K562 (cell line): ENCODE results near the gene HDAC7. TPM values are rescaled to one million over a fixed set of nuclear protein-coding genes. Genes with fewer than 3 reads are reported as not detected.

Experiments
- CAMTA2 ChIP-seq: fragments of 250-450 bp; sonication (Bioruptor Pico); conservative IDR thresholded peaks from 2 replicates; pipeline ENCODE4 v1.5.1; 2022
- CBFA2T3 ChIP-seq: fragments of 450-650 bp; IDR thresholded peaks from 2 replicates; pipeline ENCODE4 v1.6.1; 2017
- CBX1 ChIP-seq: sonication (generic); IDR thresholded peaks from 2 replicates; pipeline ENCODE4 v1.6.1; 2016; ENCODE audit warnings: antibody characterized with exemption, low read depth, mild to moderate bottlenecking
- CCNT2 ChIP-seq: IDR thresholded peaks from 2 replicates; pipeline ENCODE4 v1.6.1; 2011; ENCODE audit warnings: borderline replicate concordance, low read depth, mild to moderate bottlenecking, moderate library complexity, mixed read lengths, low read length; ENCODE audit not compliant: insufficient read length; ENCODE audit errors: extremely low read depth
- EP400 ChIP-seq: fragments of 450-650 bp; IDR thresholded peaks from 2 replicates; pipeline ENCODE4 v1.6.1; 2017; ENCODE audit warnings: antibody characterized with exemption, mild to moderate bottlenecking, moderate library complexity
- FOXP1 ChIP-seq: sonication (generic); formaldehyde crosslinking; IDR thresholded peaks from 2 replicates; pipeline ENCODE4 v1.8.0; 2022; ENCODE audit warnings: mild to moderate bottlenecking, missing genetic modification reagents
- FUS ChIP-seq: fragments of 200-400 bp; formaldehyde crosslinking; optimal IDR thresholded peaks from 2 replicates; pipeline ENCODE3; 2017; ENCODE audit warnings: low read depth, low read length
- HDAC2 ChIP-seq: fragments of 450-650 bp; IDR thresholded peaks from 2 replicates; pipeline ENCODE4 v1.6.1; 2016; ENCODE audit warnings: mild to moderate bottlenecking
- HDAC3 ChIP-seq: fragments of 450-650 bp; IDR thresholded peaks from 2 replicates; pipeline ENCODE4 v1.6.1; 2018; ENCODE audit warnings: borderline replicate concordance, mild to moderate bottlenecking, moderate library complexity; ENCODE audit not compliant: partially characterized antibody
- HDGF ChIP-seq: fragments of 450-650 bp; IDR thresholded peaks from 2 replicates; pipeline ENCODE4 v1.6.1; 2016
- KHSRP ChIP-seq: fragments of 450-650 bp; IDR thresholded peaks from 2 replicates; pipeline ENCODE4 v1.6.1; 2017
- POLR2AphosphoS5 ChIP-seq: IDR thresholded peaks from 2 replicates; pipeline ENCODE4 v1.6.1; 2011; ENCODE audit warnings: mild to moderate bottlenecking, low read depth, low read length, moderate library complexity; ENCODE audit not compliant: control insufficient read depth, insufficient read depth
- PTTG1 ChIP-seq: fragments of 450-650 bp; IDR thresholded peaks from 2 replicates; pipeline ENCODE4 v1.6.1; 2016; ENCODE audit warnings: low read depth, mild to moderate bottlenecking, missing genetic modification characterization, missing compliant biosample characterization
- RCOR1 ChIP-seq, 2 experiments: IDR thresholded peaks; 2 replicates each; pipeline ENCODE4 v1.6.1; 2012; ENCODE audit warnings: low read depth in 2 of 2, low read length in 2 of 2, borderline replicate concordance in 1 of 2, improper control_type of control experiment in 1 of 2
- SIN3A ChIP-seq, 2 experiments: fragments of 150-350 bp in 1 of 2; IDR thresholded peaks; 2 replicates each; pipeline ENCODE4 v1.6.1; 2011 to 2016; ENCODE audit warnings: borderline replicate concordance in 2 of 2, low read depth in 2 of 2, low read length in 2 of 2, mild to moderate bottlenecking in 2 of 2, moderate library complexity in 2 of 2; ENCODE audit not compliant: control insufficient read depth in 1 of 2
- SRSF7 ChIP-seq: fragments of 200-400 bp; formaldehyde crosslinking; optimal IDR thresholded peaks from 2 replicates; pipeline ENCODE3; 2017; ENCODE audit warnings: mild to moderate bottlenecking, low read depth, low read length
- TAF1 ChIP-seq: IDR thresholded peaks from 2 replicates; pipeline ENCODE4 v1.6.1; 2011; ENCODE audit warnings: mild to moderate bottlenecking, low read length, moderate library complexity; ENCODE audit not compliant: insufficient read depth, control insufficient read depth, severe bottlenecking; ENCODE audit errors: extremely low read depth
- TSC22D4 ChIP-seq: fragments of 450-650 bp; IDR thresholded peaks from 2 replicates; pipeline ENCODE4 v1.6.1; 2016; ENCODE audit warnings: missing genetic modification characterization, missing biosample characterization, control low read depth
- ZNF133 ChIP-seq: fragments of 250-450 bp; sonication (Bioruptor Pico); IDR thresholded peaks from 2 replicates; pipeline ENCODE4 v1.4.0; 2020; ENCODE audit warnings: mild to moderate bottlenecking
- ZNF184 ChIP-seq: sonication (generic); formaldehyde crosslinking; IDR thresholded peaks from 2 replicates; pipeline ENCODE4 v1.5.0; 2020; ENCODE audit warnings: missing genetic modification reagents
- ZNF23 ChIP-seq: fragments of 250-450 bp; sonication (Bioruptor Pico); IDR thresholded peaks from 2 replicates; pipeline ENCODE4 v1.4.0; 2020; ENCODE audit warnings: mild to moderate bottlenecking
- ZNF232 ChIP-seq: sonication (generic); formaldehyde crosslinking; IDR thresholded peaks from 2 replicates; pipeline ENCODE4 v1.8.0; 2022; ENCODE audit warnings: mild to moderate bottlenecking, missing genetic modification reagents
- ZNF589 ChIP-seq: fragments of 200-800 bp; sonication (Bioruptor generic); IDR thresholded peaks from 2 replicates; pipeline ENCODE4 v1.6.1; 2016; ENCODE audit warnings: low read depth, missing genetic modification characterization, missing compliant biosample characterization
- polyA plus RNA-seq, 8 experiments: library from polyadenylated mRNA; depleted of rRNA in 4 of 8; stranded (reverse) in 5 of 8; unstranded in 3 of 8; fragments of >200 nt; fragmentation: Nextera tagmentation in 2 of 8; fragmentation: Illumina TruSeq in 1 of 8; extraction: Ambion mirVana in 2 of 8; extraction: Trizol in 1 of 8; gene quantifications; 2 replicates each; pipeline versions ENCODE4 v1.2.1 to v1.2.3, GENCODE V29; 2011 to 2014; ENCODE audit warnings: inconsistent platforms in 1 of 8, missing spikeins in 1 of 8
- total RNA-seq, 7 experiments: library from RNA; depleted of rRNA in 6 of 7; stranded (reverse); fragments of >200 nt in 6 of 7; fragmentation: Illumina TruSeq in 2 of 7; extraction: Trizol in 2 of 7; gene quantifications; 2 replicates each; pipeline versions ENCODE4 v1.2.1 to v1.2.3, GENCODE V29; 2011 to 2021; ENCODE audit warnings: low replicate concordance in 1 of 7
- TF ChIP-seq, protein P1 (sequence below): fragments of 250-450 bp; sonication (Bioruptor Pico); IDR thresholded peaks from 2 replicates; pipeline ENCODE4 v1.5.0; 2021; ENCODE audit warnings: mild to moderate bottlenecking, moderate library complexity

HDAC7 gene
- total and polyA plus RNA-seq, 9 of the 15 experiments (the other 6 are each of a cell fraction or from before 2014, with no cell fraction given), result 2.5 to 129 (median 31.1) TPM

DNA sequence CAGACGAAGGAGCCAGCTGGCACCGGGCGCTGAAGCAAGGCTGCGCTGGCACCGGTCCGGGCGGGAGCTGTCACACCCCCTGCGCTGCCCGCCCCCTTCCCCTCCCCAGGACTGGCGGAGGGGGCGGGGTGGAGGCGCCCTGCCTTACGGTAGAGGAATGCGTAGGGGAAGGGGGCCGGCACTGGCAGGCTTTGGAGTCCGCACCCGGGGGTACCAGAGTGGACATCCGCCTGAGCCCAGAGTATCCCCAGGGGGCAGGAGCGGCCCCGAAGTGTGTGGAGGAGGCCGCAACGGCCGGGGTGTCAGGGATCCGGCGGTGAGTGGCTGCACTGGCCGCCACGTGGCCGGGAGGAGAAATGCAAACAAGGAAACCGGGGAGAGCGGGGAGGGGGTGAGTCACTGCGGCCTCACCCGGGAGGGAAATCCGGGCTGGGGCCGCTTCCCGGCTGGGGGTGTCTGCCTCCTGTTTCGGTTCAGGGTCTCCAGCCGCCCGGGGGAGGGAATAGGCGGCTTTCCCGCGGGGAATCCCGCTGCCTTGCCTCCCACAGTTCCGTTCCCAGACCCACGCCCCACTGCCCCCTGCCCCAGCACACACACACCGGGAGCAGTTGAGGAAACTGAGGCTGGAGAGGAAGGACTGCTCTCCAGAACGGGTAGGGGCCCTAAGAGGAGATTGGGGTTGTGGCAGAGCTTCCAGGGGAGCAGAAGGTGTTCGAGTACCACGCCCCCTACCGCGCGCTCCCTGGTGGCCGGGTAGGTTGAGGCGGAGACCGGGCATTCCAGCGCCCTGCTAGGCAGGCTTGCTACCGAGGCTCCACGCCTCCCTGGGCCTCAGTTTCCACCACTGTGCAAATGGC lies 60.6 kb downstream of the HDAC7 start, which contains the start of gene RAPGEF3 (continued):
- TF ChIP-seq CBX1 (no peak), RCOR1 (IDR thresholded peaks at IDR 0.05; ENCODE audit: borderline replicate concordance in 1 of 2, low read depth in 2 of 2, low read length in 2 of 2) (no peak), ZNF184 (CRISPR knock-in tag) (no peak), ZNF23 (CRISPR knock-in tag) (no peak), HDAC3 (peak; percentile 53), SIN3A (IDR thresholded peaks at IDR 0.05; ENCODE audit: borderline replicate concordance in 2 of 2, control insufficient read depth in 1 of 2, low read depth in 2 of 2, low read length in 2 of 2) (peak; percentile 47 to 87; a peak in 3 of 4 replicates), FOXP1 (CRISPR knock-in tag) (0 out of 2 replicates have a peak, but pooled peaks have one; percentile 41), PTTG1 (tag) (no peak), EP400 (peak; percentile 90), HDGF (no peak), TSC22D4 (no peak), ZNF589 (CRISPR knock-in tag) (no peak), CAMTA2 (no peak), HDAC2 (peak; percentile 45; the same call in 1 of the 2 replicates), ZNF232 (CRISPR knock-in tag) (no peak), SRSF7 (no peak), FUS (no peak), ZNF133 (CRISPR knock-in tag) (no peak), KHSRP (no peak), POLR2AphosphoS5 (peak; percentile 29; the same call in 1 of the 2 replicates), CBFA2T3 (no peak), TAF1 (peak; percentile 14), CCNT2 (no peak)
- TF ChIP-seq, protein P1, sequence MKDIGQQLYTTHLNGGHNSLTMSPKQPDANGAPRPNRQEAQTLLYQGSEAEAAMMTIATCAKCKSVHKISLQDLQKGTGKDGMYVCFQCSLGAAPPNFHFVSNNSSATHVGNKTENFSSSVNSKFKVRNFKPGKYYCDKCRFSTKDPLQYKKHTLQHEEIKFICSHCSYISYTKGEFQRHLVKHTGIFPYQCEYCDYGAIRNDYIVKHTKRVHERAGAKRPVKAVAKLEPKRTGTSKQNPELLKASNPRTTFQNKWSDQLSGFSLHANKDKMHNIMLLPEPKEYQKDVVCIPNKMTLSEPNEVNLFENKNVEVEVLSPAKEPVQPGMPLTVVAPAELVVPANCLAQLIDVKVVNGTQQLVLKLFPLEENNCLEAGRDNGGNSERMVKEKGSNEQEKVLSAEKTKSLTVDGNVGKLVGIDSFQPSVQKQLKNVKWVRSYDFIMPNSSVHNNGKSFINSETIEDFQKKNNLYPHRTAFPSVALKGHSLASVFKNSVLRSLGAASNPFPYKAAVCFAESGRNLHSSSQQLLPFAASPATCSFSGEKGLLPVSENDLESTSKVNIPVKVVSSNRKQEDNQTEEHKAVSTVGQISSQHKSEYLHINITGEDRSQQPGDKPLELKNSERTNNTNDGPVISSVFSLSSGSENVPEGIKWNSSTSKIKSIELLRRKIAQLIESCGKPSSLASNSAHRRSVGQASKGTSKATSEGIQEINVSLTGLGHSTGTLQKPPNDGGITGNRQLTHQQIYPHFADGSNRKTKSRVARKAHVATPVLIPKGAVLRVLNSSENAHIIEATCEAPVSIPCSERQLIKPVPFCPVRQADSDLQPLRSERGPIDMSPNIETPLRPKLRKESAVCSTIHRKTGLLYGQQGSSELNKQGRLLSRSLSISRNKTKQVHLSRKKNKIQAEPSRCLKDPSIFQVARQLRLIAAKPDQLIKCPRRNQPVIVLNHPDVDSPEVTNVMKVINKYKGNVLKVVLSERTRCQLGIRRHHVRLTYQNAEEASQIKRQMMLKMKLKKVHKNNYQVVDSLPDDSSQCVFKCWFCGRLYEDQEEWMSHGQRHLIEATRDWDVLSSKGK (CRISPR knock-in tag), result no peak
